Vagina (tissue), 2 donors: ENCODE measurements around the gene IRF2.

ENCODE experiments used
- POLR2A ChIP-seq, 2 donors: fragments of 450-650 bp; IDR thresholded peaks; one replicate each; pipeline ENCODE4 v1.6.1; 2017; ENCODE audit warnings: antibody characterized with exemption in 2 of 2, mild to moderate bottlenecking in 2 of 2, moderate library complexity in 2 of 2
- POLR2AphosphoS5 ChIP-seq, 2 donors: sonication (generic); formaldehyde crosslinking; IDR thresholded peaks; one replicate each; pipeline ENCODE4 v1.9.0; 2017; ENCODE audit warnings: antibody characterized with exemption in 2 of 2, mild to moderate bottlenecking in 2 of 2, low read depth in 1 of 2; ENCODE audit not compliant: insufficient read depth in 1 of 2
- TF ChIP-seq, protein P1 (sequence below), 3 experiments: fragments of 450-650 bp in 2 of 3; fragments of 200-600 bp in 1 of 3; sonication (generic) in 1 of 3; IDR thresholded peaks; one replicate each; pipeline ENCODE4 v1.5.1; 2017 to 2019; ENCODE audit warnings: antibody characterized with exemption in 3 of 3, mild to moderate bottlenecking in 2 of 3, moderate library complexity in 2 of 3

DNA sequence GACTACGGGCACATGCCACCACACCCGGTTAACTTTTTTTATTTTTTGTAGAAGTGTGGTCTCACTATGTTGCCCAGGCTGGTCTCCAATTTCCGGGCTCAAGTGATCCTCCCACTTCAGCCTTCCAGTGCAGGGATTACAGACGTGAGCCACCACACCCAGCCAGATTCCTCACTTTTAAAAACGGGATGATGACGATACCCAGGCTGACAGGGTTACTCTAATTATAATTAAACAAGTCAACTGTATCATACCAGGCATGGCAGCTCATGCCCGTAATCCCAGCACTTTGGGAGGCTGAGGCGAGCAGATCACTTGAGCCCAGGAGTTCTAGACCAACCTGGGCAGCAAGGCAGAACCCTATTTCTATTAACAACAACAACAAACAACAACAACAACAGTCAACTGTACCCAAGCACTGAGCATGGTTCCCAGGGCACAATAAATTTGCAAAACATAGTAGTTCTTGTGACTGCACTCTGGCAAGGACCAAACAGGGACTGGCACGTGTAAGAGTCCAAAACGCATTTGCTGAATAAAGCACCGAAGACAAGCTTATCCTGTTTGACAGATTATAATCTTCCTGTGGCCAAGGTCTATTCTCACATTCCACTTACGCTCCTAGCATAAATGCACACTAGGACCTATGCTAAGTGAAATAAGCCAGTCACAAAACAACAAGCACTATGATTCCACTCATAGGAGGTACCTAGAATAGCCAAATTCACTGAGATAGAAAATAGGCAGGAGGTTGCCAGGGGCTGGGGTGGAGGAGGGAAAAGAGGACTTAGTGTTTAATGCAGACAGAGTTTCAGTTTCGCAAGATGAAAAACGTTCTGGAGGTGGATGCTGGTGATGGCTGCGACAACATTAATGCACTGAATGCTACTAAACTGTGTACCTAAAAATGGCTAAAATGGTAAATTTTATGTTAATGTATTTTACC, 77.5 kb downstream of the IRF2 start:
- TF ChIP-seq, protein P1, sequence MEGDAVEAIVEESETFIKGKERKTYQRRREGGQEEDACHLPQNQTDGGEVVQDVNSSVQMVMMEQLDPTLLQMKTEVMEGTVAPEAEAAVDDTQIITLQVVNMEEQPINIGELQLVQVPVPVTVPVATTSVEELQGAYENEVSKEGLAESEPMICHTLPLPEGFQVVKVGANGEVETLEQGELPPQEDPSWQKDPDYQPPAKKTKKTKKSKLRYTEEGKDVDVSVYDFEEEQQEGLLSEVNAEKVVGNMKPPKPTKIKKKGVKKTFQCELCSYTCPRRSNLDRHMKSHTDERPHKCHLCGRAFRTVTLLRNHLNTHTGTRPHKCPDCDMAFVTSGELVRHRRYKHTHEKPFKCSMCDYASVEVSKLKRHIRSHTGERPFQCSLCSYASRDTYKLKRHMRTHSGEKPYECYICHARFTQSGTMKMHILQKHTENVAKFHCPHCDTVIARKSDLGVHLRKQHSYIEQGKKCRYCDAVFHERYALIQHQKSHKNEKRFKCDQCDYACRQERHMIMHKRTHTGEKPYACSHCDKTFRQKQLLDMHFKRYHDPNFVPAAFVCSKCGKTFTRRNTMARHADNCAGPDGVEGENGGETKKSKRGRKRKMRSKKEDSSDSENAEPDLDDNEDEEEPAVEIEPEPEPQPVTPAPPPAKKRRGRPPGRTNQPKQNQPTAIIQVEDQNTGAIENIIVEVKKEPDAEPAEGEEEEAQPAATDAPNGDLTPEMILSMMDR (IDR thresholded peaks at IDR 0.05) = no peak
- TF ChIP-seq POLR2A (IDR thresholded peaks at IDR 0.05) = no peak
- no peak for TF ChIP-seq POLR2AphosphoS5 (IDR thresholded peaks at IDR 0.05; ENCODE audit: insufficient read depth in 1 of 2, low read depth in 1 of 2)
